ENCODE measurements around the gene CYFIP1. TPM values are rescaled to one million over a fixed set of nuclear protein-coding genes. Genes with fewer than 3 reads are reported as not detected.

The CYFIP1 gene
- polyA plus RNA-seq, 2 of the 4 experiments (the other 2 are of a cell fraction): 68.2 to 69.4 TPM

GRCh38 chr15:22944651-22945050 is 35.5 kb downstream of the CYFIP1 start:
- no peak for DNase-seq (ENCODE audit: low read depth in 1 of 2, low spot score in 1 of 2)
- Histone ChIP-seq H3K4me3 (no peak overlapping the region), H3K4me2 (no peak overlapping the region), H3K27ac (no peak overlapping the region), H3K4me1 (no peaks in the 10 kb centered on the region), H3K9me3 (no peaks in the 10 kb centered on the region)
- ATAC-seq: no peak
- TF ChIP-seq MYC (IDR thresholded peaks at IDR 0.05; ENCODE audit: borderline replicate concordance, low read length): no peak
- TF ChIP-seq TP53 (CRISPR knock-in tag; IDR thresholded peaks at IDR 0.05): no peak
- no peak for TF ChIP-seq JUN (IDR thresholded peaks at IDR 0.05)
- TF ChIP-seq, protein P1, sequence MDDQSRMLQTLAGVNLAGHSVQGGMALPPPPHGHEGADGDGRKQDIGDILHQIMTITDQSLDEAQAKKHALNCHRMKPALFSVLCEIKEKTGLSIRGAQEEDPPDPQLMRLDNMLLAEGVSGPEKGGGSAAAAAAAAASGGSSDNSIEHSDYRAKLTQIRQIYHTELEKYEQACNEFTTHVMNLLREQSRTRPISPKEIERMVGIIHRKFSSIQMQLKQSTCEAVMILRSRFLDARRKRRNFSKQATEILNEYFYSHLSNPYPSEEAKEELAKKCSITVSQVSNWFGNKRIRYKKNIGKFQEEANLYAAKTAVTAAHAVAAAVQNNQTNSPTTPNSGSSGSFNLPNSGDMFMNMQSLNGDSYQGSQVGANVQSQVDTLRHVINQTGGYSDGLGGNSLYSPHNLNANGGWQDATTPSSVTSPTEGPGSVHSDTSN (IDR thresholded peaks at IDR 0.05): no peak
- TF ChIP-seq SMC3 (IDR thresholded peaks at IDR 0.05): no peak
- TF ChIP-seq EP300 (IDR thresholded peaks at IDR 0.05): no peak
- no peak for TF ChIP-seq CEBPB (IDR thresholded peaks at IDR 0.05)
- no peak for TF ChIP-seq CHD4 (IDR thresholded peaks at IDR 0.05; ENCODE audit: borderline replicate concordance)
- no peak for TF ChIP-seq NPAS2 (CRISPR knock-in tag; IDR thresholded peaks at IDR 0.05; ENCODE audit: borderline replicate concordance)
- TF ChIP-seq BHLHE40 (IDR thresholded peaks at IDR 0.05; ENCODE audit: low read depth, low read length): no peak
- TF ChIP-seq USF2 (IDR thresholded peaks at IDR 0.05): no peak
- TF ChIP-seq RCOR1 (IDR thresholded peaks at IDR 0.05; ENCODE audit: low read depth, low read length): no peak
- TF ChIP-seq JUNB (IDR thresholded peaks at IDR 0.05): no peak
- FAIRE-seq: no peak
- ChIA-PET CTCF (no interaction called here), POLR2A (no interaction called here)
- 90% methylated on average over 8 of the region's 8 CpGs for whole genome bisulfite sequencing (ENCODE audit: missing lambda C conversion rate)

- no peak for DNase-seq (ENCODE audit: low read depth in 1 of 2, low spot score in 1 of 2)
- no peaks in the 10 kb centered on the region for H3K9me3 ChIP-seq
- CTCF ChIA-PET: interaction anchor here (1.8 to 2.5 kb wide), 2 partner anchors 10 to 12 kb away, joined by 4 to 7 read pairs; no protein-coding TSS in a partner anchor
- no peak for TF ChIP-seq ZC3H11A (IDR thresholded peaks at IDR 0.05)
- TF ChIP-seq MAFK (IDR thresholded peaks at IDR 0.05; ENCODE audit: partially characterized antibody): peak; percentile 36
- POLR2A ChIA-PET: no interaction called here
- no peak overlapping the region for H3K4me3 ChIP-seq
- FAIRE-seq: no peak
- H3K4me2 ChIP-seq: no peak overlapping the region
- no peak overlapping the region for H3K27ac ChIP-seq
- H3K4me1 ChIP-seq: no peaks in the 10 kb centered on the region
- no peak for ATAC-seq
- 90% methylated on average over 15 of the region's 15 CpGs for WGBS (ENCODE audit: missing lambda C conversion rate)
Measured at GRCh38 chr15:22942877-22943276, 37.3 kb downstream of the CYFIP1 start.

DNA sequence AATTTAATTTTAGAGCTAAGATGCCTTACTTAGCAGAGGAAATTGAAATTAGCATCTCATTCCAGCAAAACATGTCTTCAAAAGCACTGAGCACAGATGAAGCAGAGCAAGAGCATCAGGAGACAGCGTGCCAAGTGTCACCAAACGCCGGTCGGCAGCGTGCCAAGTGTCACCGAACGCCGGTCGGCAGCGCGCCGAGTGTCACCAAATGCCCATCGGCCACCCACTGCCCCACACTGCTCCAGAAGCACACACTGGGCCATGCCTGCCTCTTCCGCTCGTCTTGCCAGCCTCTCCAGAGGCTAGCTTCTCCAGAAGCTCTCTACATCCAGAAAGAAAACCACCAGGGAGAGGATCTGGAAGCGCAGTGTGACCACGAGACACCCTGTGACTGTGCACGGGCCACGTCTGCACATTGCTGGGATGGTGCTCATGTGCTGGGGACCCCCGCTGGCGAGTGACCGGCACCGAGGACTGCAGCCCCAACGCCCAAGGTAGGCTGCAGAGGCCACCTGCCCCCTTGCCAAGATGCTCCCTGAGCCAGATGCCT is 37.8 kb downstream of the CYFIP1 start:
- Histone ChIP-seq H3K4me3 (no peak overlapping the region), H3K27ac (no peak overlapping the region), H3K4me1 (no peaks in the 10 kb centered on the region), H3K9me3 (no peaks in the 10 kb centered on the region), H3K4me2 (no peak overlapping the region)
- POLR2A ChIA-PET: no interaction called here
- ATAC-seq (no peak), DNase-seq (ENCODE audit: low read depth in 1 of 2, low spot score in 1 of 2) (no peak), FAIRE-seq (no peak)
- no peak for TF ChIP-seq GATA3 (IDR thresholded peaks at IDR 0.05; ENCODE audit: borderline replicate concordance)
- no peak for TF ChIP-seq HEYL (CRISPR knock-in tag; IDR thresholded peaks at IDR 0.05)
- TF ChIP-seq HOXB5 (CRISPR knock-in tag; IDR thresholded peaks at IDR 0.05): no peak
- TF ChIP-seq, protein P2, sequence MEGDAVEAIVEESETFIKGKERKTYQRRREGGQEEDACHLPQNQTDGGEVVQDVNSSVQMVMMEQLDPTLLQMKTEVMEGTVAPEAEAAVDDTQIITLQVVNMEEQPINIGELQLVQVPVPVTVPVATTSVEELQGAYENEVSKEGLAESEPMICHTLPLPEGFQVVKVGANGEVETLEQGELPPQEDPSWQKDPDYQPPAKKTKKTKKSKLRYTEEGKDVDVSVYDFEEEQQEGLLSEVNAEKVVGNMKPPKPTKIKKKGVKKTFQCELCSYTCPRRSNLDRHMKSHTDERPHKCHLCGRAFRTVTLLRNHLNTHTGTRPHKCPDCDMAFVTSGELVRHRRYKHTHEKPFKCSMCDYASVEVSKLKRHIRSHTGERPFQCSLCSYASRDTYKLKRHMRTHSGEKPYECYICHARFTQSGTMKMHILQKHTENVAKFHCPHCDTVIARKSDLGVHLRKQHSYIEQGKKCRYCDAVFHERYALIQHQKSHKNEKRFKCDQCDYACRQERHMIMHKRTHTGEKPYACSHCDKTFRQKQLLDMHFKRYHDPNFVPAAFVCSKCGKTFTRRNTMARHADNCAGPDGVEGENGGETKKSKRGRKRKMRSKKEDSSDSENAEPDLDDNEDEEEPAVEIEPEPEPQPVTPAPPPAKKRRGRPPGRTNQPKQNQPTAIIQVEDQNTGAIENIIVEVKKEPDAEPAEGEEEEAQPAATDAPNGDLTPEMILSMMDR (IDR thresholded peaks at IDR 0.05): no peak
- TF ChIP-seq, protein P3, sequence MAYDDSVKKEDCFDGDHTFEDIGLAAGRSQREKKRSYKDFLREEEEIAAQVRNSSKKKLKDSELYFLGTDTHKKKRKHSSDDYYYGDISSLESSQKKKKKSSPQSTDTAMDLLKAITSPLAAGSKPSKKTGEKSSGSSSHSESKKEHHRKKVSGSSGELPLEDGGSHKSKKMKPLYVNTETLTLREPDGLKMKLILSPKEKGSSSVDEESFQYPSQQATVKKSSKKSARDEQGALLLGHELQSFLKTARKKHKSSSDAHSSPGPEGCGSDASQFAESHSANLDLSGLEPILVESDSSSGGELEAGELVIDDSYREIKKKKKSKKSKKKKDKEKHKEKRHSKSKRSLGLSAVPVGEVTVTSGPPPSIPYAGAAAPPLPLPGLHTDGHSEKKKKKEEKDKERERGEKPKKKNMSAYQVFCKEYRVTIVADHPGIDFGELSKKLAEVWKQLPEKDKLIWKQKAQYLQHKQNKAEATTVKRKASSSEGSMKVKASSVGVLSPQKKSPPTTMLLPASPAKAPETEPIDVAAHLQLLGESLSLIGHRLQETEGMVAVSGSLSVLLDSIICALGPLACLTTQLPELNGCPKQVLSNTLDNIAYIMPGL (CRISPR knock-in tag; IDR thresholded peaks at IDR 0.05; ENCODE audit: borderline replicate concordance): no peak
- no peak for TF ChIP-seq RCOR1 (IDR thresholded peaks at IDR 0.05; ENCODE audit: low read depth, low read length)
- TF ChIP-seq NR3C1 (IDR thresholded peaks at IDR 0.05): no peak
- no peak for TF ChIP-seq RAD21 (conservative IDR thresholded peaks at IDR 0.05 in 1 of 2, IDR thresholded peaks at IDR 0.05 in 1 of 2)
- 94% methylated on average over 21 of the region's 24 CpGs for WGBS (ENCODE audit: missing lambda C conversion rate)
- CTCF ChIA-PET: interaction anchor here (1.8 to 2.5 kb wide), 2 partner anchors 10 to 12 kb away, joined by 4 to 7 read pairs; no protein-coding TSS in a partner anchor
